B cell (primary cell): ENCODE results near the gene SLC4A2.

Experiments used
- CTCF ChIP-seq: fragments of 200-600 bp; IDR thresholded peaks from one replicate; pipeline ENCODE4 v1.8.0; 2022; ENCODE audit warnings: antibody characterized with exemption, mild to moderate bottlenecking
- EZH2 ChIP-seq: IDR thresholded peaks from 2 replicates; pipeline ENCODE4 v1.6.1; 2012; ENCODE audit warnings: borderline replicate concordance, low read depth, mild to moderate bottlenecking, moderate library complexity, low read length; ENCODE audit not compliant: insufficient read depth, poor library complexity, severe bottlenecking

GRCh38 chr7:151120896-151121295 is 61.5 kb downstream of the SLC4A2 start:
- no peak for TF ChIP-seq CTCF
- TF ChIP-seq EZH2, result no peak
